Activated CD8-positive, alpha-beta memory T cell treated with anti-CD3 and anti-CD28 coated beads for 4 hours (primary cell): ENCODE results near the gene RAPGEF6.
"Not testable (repeated sequence)": the region's sequence is repeated elsewhere in the genome, so short reads cannot be mapped to it uniquely, and the experiment has no call there.

Source experiments
- DNase-seq, 2 donors: peaks; one replicate each; pipeline ENCODE4 v3.0.0-alpha.2; 2020; ENCODE audit warnings: low read depth in 2 of 2

The RAPGEF6 gene

DNA sequence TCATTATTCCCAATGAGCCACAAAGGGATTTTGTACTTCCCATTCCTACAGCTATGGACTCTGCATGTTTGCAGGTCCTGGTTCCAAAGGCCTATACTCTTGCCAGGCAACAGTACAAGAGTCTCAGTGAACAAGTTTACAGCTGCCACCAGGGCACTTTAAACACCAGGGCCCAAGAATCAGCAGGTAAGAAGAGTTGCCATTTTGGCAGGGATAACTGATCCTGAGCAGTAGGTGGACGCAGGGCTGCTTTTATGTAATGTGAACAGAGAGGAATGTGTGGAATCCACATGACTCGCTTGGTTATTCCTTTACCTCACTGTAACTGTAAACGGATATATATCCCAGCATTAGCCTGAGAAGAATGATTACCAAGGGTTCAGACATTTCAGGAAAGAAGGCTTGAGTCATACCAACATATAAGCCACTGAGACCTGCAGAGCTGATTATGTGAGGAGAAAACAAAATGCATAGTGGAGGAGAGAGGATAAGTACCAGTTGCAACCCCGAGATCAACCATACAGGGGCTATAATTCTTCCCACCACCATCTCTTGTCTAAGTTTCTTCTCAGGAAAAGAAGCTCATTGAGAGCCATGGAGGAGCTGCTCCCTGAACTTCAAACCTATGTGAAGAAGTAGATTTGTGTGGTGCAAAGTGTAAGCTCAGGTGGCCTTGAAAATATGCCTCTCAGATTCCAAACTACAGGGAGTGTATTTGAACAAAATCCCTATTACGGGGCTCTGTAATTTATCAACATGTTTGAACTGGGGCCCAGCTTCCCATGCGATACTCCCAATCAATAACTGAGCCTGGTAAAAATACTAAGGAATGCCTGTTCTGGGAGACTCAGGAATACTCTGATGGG, 24.6 kb downstream of the RAPGEF6 start:
- no peak for DNase-seq

DNA sequence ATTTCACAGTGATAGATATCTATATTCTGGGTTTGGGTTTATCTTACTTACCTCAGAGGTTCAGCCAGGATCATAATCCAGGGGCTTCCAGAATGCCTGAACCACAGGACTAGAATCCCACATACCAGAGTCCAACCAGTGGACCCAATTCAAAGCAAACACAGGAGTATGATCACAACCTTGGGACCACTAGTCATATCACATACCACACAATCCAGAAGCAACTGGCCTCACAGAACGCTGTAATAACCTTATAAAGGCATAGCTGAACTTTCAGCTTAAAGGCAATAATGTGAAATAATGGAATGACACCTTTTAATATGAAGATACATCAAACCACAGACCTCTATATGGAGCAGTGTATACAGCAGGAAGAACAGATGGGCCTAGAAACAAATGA, 25.3 kb downstream of the RAPGEF6 start:
- DNase-seq, result no peak

DNA sequence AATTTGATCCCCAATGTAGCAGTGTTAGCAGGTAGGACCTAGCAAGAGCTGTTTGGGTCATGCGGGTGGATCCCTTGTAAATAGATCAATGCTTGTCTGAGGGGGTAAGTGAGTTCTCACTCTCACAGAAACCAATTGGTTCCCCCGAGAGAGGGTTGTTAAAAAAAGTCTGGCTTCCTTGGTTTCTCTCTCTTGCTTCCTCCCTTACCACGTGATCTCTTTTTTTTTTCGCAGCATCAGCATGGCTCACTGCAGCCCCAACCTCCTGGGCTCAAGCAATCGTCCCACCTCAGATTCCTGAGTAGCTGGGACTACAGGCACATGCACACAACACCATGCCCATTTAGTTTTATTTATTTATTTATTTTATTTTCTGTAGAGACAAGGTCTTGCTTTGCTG, 26.4 kb downstream of the RAPGEF6 start:
- no peak for DNase-seq

DNA sequence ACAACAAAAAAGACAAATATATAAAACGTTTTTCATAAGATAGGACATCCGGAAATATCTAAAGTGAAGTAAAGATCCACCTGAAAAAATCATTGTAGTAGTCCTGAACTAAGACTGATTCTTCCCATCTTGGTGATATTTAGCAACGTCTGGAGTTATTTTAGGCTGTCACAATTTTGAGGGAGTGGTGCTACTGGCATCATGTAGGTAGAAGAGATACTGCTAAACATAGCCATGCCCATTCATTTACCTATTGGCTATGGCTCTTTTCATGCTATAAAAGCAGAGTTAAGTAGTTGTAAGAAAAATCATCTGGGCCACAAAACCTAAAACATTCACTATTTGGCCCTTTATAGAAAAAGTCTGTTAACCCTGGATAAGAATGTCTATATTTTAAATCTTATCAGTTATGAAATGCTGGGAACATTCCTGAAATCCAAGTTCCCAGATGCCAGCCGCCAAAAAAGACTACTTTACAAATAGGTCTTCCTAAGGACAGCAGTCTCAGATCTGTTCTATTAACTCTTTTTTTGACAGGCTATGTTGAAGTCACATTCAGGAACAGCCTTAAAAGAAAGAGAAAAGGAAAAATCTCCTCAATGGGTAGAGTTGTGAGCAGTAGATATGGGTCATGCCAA, 27.0 kb downstream of the RAPGEF6 start:
- no peak for DNase-seq

DNA sequence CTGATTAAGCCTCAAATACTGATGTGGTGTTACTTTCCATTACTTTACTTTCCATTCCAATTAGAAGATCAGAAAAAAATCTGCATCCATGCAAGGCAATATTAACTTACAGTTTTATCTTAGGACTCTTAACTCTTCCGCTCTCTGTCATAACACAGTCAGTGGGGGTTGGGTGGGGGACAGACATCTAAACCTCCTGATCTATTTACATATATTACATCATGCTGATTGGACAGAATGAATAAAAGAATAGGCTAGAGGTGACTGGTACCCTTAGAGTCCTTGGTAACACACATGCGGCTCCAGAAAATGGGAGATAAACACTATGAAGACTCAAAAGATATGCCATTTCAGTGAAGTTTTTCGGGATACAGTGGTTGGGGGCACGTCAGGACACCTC, 27.6 kb downstream of the RAPGEF6 start:
- DNase-seq, result no peak

DNA sequence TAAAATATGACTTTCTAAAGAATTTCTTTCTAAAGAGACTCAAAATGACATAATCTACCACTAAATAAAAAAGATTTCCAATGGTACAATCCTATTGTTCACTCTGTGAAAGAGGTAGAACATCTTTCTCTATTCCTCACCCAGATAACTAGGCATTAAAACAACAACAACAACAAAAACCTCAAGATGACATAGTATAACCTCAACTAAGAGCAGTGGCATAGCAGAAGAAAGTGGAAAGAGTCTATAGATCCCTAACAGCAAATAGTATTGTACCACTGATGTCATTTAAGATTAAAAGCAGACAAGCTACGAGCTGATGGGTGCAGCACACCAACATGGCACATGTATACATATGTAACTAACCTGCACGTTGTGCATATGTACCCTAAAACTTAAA, 29.9 kb downstream of the RAPGEF6 start:
- no peak for DNase-seq

DNA sequence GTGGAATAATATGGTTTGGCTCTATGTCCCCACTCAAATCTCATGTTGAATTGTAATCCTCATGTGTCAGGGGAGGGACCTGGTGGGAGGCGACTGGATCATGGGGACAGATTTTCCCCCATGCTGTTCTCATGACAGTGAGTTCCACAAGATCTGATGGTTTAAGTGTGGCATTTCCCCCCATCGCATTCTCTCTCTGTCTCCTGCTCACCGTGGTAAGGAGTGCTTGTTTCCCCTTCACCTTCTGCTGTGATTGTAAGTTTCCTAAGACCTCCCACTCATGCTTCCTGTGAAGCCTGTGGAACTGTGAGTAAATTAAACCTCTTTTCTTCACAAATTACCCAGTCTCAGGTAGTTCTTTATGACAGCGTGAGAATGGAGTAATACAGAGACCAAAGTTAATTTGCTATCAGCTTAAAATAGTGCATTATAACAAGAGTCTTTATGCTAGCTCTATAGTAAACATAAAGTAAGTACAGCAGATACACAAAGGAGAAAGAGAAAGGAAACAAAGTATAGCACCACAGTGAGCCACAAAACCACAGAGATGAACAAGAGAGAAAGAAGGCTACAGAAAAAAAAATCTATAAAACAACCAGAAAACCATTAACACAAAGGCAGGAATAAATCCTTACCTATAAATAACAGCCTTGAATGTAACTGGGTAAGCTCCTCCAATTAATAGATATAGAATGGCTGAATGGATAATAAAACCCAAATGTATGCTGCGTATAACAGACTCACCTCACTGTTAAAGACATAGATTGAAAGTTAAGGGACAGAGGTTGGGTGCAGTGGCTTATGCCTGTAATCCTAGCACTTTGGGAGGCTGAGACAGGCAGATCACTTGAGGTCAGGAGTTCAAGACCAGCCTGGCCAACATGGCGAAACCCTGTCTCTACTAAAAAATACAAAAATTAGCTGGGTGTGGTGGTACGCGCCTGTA, 39.7 kb downstream of the RAPGEF6 start:
- peak in 1 of 2 donors; percentile 23 for DNase-seq

DNA sequence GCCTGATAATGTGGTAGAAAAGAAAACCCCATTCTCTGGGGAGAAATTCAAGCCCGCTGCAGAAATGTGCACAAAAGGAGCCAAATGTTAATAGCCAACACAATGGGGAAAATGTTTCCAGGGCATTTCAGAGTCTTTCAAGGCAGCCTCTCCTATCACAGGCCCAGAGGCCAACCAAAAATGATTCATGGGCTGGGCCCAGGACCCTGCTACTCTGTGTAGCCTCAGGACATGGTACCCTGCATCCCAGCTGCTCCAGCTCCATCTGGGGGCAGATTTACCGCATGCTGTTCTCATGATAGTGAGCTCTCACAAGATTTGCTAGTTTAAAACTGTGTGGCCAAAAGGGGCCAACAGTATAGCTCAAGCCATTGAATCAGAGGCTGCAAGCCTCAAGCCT, 41.1 kb downstream of the RAPGEF6 start:
- DNase-seq, result no peak

DNA sequence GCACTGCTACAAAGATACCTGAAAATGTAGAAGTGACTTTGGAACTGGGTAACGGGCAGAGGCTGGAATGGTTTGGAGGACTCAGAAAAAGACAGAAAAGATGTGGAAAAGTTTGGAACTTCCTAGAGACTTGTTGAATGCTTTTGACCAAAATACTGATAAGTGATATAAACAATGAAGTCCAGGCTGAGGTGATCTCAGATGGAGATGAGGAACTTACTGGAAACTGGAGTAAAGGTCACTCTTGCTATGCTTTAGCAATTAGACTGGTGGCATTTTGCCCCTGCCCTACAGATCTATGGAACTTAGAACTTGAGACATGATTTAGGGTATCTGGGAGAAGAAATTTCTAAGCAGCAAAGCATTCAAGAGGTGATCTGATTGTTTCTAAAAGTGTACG, 41.6 kb downstream of the RAPGEF6 start:
- not testable (repeated sequence) for DNase-seq

DNA sequence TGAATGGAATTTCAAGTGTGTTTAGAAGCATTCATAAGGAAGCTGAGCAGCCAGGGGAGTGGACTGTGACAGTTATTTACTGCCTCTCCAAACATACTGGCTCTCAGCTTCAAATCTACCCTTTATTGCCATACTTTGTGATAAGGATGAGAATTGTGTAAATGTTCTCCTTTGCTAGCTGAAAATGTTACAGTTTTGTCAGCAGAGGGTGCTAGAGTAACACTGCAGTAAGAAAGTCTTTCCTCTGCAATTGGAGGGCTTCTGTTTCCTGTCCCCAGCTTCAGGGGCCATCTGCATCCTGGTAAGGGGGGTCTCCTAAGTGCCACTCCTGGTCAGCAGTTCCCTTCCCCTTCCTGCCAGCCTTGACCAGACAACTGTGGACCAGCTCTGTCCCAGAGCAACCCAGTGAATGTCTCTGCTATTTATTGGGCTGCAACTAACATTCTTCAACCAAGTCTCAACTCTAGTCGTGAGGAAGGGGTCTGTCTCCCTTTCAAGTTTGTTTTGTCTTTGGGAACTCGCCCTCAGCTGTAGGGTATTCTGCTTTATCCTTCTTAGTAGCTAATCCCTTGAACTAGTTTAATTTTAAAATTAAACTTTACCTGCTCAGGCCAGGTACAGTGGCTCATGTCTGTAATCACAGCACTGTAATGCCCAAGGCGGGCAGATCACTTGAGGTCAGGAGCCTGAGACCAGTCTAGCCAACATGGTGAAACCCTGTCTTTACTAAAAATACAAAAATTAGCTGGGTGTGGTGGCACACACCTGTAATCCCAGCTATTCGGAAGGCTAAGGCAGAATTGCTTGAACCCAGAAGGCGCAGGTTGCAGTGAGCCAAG, 45.3 kb downstream of the RAPGEF6 start:
- DNase-seq, result no peak

DNA sequence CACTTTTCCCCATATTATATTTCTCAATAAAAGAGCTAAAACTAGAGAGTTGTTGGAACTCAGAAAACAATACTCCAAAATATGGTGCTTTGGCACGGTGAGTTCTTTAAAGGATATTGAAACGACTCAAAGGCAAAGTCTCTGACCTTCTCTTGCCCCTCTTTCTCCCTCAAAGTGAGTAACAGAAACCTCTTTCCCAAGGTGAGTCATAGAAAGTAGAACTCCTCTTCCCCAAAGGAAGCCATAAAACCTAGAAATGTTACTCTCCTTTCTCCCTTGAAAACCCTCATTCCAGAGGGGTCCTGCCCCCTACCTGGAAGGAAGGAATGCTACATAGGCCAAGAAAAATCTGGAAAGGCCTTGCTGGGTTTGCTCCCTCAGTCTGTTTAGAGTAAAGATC, 47.5 kb downstream of the RAPGEF6 start:
- no peak for DNase-seq

DNA sequence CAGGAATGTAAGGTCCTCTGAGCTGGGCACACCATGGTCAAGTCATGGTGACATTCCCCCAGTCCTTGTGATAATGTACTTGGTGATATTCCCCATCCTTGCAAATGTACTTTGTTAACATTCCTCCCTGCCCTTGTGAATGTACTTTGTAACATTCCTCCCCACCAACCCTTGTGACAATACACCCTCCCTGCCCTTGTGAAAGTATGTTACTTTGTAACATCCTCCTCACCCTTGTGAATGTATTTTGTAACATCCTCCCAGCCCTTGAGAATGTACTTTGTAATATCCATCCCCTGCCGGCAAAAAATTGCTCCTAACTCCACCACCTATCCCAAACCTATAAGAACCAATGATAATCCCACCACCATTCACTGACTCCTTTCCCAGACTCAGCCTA, 53.3 kb downstream of the RAPGEF6 start:
- no peak for DNase-seq

DNA sequence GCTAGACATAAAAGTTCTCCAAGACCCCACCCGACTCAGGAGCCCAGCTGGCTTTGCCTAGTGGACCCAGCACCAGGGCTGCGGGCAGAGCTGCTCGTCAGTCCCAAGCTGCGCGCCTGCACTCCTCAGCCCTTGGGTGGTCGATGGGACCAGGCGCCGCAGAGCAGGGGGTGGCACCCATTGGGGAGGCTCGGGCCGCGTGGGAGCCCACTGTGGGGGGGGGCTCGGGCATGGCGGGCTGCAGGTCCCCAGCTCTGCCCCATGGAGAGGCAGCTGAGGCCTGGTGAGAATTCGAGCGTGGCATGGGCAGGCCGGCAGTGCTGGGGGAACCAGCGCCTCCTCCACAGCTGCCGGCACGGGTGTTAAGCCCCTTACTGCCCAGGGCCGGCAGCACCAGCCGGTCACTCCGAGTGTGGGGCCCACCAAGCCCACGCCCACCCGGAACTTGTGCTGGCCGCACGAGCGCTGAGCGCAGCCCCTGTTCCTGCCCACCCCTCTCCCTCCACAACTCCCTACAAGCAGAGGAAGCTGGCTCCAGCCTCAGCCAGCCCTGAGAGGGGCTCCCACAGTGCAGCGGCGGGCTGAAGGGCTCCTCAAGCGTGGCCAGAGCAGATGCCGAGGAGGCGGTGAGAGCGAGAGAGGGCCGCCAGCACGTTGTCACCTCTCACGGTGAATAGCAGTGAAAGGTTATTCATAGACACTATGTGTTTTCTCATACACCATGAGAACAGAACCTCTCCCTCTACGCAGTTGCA, 54.9 kb downstream of the RAPGEF6 start:
- DNase-seq, result no peak

DNA sequence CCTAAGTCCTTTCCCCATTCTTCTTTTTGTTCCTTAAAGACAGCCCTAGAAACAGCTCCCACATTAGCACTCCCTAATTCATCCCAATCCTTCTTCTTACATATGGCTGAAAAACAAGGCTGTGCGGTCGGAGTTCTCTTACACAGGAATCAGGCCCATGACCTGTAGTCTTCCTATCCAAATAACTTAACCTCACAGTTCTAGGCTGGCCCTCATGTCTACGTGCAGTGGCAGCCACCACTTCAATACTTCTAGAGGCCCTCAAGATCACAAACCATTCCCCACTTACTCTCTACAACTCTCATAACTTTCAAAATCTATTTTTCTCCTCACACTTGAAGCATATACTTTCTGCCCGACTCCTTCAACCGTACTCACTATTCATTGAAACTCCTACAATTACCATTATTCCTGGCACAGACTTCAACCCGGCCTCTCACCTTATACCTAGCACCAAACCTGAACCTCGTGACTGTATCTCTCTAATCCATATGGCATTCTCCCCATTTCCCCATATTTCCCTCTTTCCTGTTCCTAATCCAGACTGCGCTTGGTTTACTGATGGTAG, 59.3 kb downstream of the RAPGEF6 start:
- DNase-seq, result no peak

DNA sequence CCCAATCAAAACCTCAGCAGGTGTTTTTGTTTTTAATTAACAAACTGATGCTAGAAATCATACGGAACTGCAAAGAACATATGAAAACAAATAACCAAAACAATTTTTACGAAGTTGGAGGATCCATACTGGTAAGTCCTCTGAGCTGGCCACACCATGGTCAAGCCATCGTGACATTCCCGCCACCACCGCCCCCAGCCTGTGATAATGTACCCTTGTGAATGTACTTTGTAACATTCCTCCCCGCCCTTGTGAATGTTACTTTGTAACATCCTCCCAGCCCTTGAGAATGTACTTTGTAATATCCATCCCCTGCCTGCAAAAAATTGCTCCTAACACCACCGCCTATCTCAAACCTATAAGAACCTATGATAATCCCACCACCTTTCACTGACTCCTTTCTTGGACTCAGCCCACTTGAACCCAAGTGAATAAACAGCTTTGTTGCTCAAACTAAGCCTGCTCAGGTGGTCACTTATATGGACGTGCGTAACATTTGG, 63.3 kb downstream of the RAPGEF6 start:
- no peak for DNase-seq

DNA sequence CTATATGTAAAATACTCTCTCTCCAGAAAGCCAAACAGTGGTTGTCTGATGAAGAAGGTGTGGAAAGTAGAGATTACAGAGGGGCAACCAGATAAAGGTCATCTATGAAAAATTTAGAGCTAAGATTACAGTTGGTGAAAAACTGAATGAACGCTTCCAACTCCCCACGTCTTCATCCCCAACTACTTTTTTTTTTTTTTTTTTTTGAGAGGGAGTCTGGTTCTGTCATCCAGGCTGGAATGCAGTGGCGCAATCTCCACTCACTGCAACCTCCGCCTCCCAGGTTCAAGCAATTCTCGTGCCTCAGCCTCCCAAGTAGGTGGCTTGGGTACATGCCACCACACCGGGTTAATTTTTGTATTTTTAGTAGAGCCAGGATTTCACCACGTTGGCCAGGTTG, 64.3 kb downstream of the RAPGEF6 start:
- DNase-seq, result no peak

DNA sequence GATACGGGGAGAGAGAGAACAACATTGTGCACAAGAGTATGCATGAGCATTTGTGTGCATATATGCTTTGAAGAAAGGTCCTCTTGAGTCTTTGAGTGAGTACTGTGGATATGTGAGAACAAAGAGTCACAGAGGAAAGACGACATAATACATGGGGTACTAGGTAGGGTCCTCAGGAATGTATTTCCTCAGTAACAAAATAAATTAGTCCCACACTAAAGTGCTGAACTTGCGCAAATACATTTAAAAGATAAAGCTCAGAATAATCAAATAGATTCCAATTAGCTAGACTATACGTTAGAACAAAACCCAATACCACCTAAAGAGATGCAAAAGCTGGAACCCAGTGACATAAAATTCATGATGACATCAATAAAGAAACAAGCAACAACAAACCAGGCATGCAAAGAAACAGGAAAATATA, 70.8 kb downstream of the RAPGEF6 start:
- no peak for DNase-seq

DNA sequence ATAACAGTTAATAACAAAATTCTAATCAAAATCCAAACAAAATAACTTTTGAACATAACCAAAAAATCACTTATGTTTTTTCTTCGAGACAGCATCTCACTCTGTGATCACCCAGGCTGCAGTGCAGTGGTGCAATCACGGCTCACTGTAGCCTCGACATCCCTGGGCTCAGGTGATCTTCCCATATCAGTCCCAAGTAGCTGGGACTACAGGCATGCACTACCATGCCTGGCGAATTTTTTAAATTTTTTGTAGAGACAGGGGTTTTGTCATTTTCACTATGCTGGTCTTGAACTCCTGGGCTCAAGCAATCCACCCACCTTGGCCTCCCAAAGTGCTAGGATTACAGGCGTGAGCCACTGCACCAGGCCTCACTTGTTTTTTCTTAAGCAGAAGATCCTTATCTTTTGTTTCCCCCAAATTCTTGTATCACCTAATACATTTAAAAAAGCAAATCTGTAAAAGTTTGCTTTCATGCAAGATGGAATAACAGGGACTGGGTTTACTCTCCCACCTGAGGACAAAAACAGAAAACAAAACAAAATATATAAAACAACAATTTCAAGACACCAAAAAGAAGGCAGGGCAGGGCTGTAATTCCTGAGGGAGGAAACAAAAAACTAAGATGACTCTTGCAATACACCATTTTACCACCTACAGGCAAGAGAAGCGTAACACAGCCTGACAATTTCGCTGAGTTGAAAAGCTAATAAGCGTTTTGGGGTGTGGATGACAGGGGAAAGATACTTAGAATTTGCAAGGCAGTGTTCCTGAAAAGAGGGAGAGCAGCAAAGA, 71.4 kb downstream of the RAPGEF6 start:
- DNase-seq, result no peak

DNA sequence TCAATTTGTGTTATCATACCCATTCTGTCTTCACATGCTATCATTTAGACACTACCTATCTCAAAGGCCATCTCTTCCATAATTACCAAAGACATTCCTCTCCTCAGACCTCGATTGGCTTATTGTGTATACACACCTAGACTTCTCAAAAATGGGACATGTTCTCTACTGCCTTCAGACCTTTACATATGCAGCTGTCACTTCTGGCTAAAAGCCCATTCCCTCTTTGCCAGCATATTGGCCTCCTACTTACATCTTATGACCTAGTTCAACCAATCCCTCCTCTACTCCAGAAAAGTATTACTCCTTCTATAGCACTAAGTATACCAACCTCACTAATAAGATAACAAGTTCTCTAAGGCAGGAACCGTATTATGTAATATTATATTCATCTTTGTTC, 84.4 kb downstream of the RAPGEF6 start:
- DNase-seq, result no peak
